GM23338 (cell line): ENCODE data around the gene TDRD1. TPM values are rescaled to one million over a fixed set of nuclear protein-coding genes. Genes with fewer than 3 reads are reported as not detected.

Source experiments
- CREB1 ChIP-seq: fragments of 250-450 bp; sonication (Bioruptor Pico); IDR thresholded peaks from 2 replicates; pipeline ENCODE4 v1.5.0; 2020; ENCODE audit warnings: low read depth, mild to moderate bottlenecking, moderate library complexity
- EZH2 ChIP-seq: fragments of 200-600 bp; sonication (generic); IDR thresholded peaks from one replicate; pipeline ENCODE4 v1.8.0; 2017; ENCODE audit warnings: antibody characterized with exemption, mild to moderate bottlenecking, low read depth; ENCODE audit not compliant: unreplicated experiment
- EZH2phosphoT487 ChIP-seq: fragments of 200-600 bp; sonication (generic); IDR thresholded peaks from one replicate; pipeline ENCODE4 v1.8.1; 2018; ENCODE audit warnings: antibody characterized with exemption; ENCODE audit not compliant: unreplicated experiment
- JUNB ChIP-seq: IDR thresholded peaks from one replicate; pipeline ENCODE4 v1.6.1; 2016; ENCODE audit warnings: antibody characterized with exemption; ENCODE audit not compliant: unreplicated experiment
- NANOG ChIP-seq: IDR thresholded peaks from 2 replicates; pipeline ENCODE4 v1.6.1; 2016; ENCODE audit warnings: antibody characterized with exemption, borderline replicate concordance
- ZNF114 ChIP-seq: fragments of 250-450 bp; sonication (Bioruptor Pico); IDR thresholded peaks from 2 replicates; pipeline ENCODE4 v1.5.0; 2020; ENCODE audit warnings: mild to moderate bottlenecking, moderate library complexity
- polyA plus RNA-seq: library from polyadenylated mRNA; unstranded; fragments of >200 nt; fragmentation: Nextera tagmentation; extraction: Ambion mirVana; gene quantifications from 2 replicates; pipeline ENCODE4 v1.2.1, GENCODE V29; 2016
- total RNA-seq: library from RNA; depleted of rRNA; stranded (reverse); fragments of >200 nt; shearing (Covaris generic); gene quantifications from 2 replicates; pipeline ENCODE4 v1.2.3, GENCODE V29; 2014
- TF ChIP-seq, protein P1 (sequence below): fragments of 250-450 bp; sonication (Bioruptor Pico); IDR thresholded peaks from 2 replicates; pipeline ENCODE4 v1.5.0; 2020; ENCODE audit warnings: mild to moderate bottlenecking, moderate library complexity
- TF ChIP-seq, protein P2 (sequence below): IDR thresholded peaks from 2 replicates; pipeline ENCODE4 v1.6.1; 2016; ENCODE audit warnings: antibody characterized with exemption
- TF ChIP-seq, protein P3 (sequence below): IDR thresholded peaks from one replicate; pipeline ENCODE4 v1.6.1; 2018; ENCODE audit warnings: antibody characterized with exemption; ENCODE audit not compliant: unreplicated experiment
- TF ChIP-seq, protein P4 (sequence below), 2 experiments: fragments of 200-600 bp in 1 of 2; sonication (generic) in 1 of 2; conservative IDR thresholded peaks; 2 replicates each; pipeline versions ENCODE4 v1.5.1 to v1.6.1; 2016 to 2017; ENCODE audit warnings: antibody characterized with exemption in 2 of 2, low read depth in 2 of 2, mild to moderate bottlenecking in 2 of 2, moderate library complexity in 1 of 2

The TDRD1 gene
- total and polyA plus RNA-seq, 2 experiments from 2014 or later: 0.52 to 1.5 TPM

DNA sequence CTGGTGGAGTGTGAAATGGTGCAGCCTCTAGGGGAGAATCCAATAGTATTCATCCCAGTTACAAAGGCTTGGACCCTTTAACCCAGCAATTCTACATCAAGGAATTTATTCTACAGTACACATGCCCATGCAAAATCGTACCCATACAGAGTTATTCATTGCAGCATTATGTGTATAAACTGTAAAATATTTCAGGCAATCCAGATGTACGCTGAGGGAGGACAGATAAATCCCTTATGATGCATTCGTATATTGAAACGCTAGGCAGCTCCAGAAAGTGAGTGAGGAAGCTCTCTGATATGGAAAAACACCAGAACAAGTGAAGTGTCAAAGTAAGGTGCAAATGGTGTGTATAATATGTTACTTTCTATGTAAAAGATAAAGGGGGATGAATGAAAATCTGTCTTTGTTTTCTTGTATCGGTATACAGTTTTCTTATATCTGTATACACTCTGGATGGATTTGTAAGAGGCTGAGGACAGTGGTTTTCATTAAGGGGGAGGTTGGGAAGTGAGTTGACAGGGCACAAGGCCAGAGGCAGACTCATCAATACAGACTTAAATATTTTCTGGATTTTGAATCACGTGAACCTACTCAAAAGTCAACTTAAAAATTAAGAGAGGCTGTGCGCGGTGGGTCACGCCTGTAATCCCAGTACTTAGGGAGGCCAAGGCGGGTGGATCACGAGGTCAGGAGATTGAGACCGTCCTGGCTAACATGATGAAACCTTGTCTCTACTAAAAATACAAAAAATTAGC, 77.0 kb downstream of the TDRD1 start (continued):
- TF ChIP-seq, protein P1, sequence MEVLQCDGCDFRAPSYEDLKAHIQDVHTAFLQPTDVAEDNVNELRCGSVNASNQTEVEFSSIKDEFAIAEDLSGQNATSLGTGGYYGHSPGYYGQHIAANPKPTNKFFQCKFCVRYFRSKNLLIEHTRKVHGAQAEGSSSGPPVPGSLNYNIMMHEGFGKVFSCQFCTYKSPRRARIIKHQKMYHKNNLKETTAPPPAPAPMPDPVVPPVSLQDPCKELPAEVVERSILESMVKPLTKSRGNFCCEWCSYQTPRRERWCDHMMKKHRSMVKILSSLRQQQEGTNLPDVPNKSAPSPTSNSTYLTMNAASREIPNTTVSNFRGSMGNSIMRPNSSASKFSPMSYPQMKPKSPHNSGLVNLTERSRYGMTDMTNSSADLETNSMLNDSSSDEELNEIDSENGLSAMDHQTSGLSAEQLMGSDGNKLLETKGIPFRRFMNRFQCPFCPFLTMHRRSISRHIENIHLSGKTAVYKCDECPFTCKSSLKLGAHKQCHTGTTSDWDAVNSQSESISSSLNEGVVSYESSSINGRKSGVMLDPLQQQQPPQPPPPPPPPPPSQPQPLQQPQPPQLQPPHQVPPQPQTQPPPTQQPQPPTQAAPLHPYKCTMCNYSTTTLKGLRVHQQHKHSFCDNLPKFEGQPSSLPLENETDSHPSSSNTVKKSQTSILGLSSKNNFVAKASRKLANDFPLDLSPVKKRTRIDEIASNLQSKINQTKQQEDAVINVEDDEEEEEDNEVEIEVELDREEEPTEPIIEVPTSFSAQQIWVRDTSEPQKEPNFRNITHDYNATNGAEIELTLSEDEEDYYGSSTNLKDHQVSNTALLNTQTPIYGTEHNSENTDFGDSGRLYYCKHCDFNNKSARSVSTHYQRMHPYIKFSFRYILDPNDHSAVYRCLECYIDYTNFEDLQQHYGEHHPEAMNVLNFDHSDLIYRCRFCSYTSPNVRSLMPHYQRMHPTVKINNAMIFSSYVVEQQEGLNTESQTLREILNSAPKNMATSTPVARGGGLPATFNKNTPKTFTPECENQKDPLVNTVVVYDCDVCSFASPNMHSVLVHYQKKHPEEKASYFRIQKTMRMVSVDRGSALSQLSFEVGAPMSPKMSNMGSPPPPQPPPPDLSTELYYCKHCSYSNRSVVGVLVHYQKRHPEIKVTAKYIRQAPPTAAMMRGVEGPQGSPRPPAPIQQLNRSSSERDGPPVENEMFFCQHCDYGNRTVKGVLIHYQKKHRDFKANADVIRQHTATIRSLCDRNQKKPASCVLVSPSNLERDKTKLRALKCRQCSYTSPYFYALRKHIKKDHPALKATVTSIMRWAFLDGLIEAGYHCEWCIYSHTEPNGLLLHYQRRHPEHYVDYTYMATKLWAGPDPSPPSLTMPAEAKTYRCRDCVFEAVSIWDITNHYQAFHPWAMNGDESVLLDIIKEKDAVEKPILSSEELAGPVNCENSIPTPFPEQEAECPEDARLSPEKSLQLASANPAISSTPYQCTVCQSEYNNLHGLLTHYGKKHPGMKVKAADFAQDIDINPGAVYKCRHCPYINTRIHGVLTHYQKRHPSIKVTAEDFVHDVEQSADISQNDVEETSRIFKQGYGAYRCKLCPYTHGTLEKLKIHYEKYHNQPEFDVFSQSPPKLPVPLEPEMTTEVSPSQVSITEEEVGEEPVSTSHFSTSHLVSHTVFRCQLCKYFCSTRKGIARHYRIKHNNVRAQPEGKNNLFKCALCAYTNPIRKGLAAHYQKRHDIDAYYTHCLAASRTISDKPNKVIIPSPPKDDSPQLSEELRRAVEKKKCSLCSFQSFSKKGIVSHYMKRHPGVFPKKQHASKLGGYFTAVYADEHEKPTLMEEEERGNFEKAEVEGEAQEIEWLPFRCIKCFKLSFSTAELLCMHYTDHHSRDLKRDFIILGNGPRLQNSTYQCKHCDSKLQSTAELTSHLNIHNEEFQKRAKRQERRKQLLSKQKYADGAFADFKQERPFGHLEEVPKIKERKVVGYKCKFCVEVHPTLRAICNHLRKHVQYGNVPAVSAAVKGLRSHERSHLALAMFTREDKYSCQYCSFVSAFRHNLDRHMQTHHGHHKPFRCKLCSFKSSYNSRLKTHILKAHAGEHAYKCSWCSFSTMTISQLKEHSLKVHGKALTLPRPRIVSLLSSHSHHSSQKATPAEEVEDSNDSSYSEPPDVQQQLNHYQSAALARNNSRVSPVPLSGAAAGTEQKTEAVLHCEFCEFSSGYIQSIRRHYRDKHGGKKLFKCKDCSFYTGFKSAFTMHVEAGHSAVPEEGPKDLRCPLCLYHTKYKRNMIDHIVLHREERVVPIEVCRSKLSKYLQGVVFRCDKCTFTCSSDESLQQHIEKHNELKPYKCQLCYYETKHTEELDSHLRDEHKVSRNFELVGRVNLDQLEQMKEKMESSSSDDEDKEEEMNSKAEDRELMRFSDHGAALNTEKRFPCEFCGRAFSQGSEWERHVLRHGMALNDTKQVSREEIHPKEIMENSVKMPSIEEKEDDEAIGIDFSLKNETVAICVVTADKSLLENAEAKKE (CRISPR knock-in tag): no peak
- no peak for TF ChIP-seq EZH2phosphoT487
- TF ChIP-seq, protein P2, sequence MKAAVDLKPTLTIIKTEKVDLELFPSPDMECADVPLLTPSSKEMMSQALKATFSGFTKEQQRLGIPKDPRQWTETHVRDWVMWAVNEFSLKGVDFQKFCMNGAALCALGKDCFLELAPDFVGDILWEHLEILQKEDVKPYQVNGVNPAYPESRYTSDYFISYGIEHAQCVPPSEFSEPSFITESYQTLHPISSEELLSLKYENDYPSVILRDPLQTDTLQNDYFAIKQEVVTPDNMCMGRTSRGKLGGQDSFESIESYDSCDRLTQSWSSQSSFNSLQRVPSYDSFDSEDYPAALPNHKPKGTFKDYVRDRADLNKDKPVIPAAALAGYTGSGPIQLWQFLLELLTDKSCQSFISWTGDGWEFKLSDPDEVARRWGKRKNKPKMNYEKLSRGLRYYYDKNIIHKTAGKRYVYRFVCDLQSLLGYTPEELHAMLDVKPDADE: no peak
- no peak for TF ChIP-seq JUNB
- TF ChIP-seq EZH2: no peak
- TF ChIP-seq CREB1 (CRISPR knock-in tag): no peak
- TF ChIP-seq NANOG: no peak
- TF ChIP-seq, protein P3, sequence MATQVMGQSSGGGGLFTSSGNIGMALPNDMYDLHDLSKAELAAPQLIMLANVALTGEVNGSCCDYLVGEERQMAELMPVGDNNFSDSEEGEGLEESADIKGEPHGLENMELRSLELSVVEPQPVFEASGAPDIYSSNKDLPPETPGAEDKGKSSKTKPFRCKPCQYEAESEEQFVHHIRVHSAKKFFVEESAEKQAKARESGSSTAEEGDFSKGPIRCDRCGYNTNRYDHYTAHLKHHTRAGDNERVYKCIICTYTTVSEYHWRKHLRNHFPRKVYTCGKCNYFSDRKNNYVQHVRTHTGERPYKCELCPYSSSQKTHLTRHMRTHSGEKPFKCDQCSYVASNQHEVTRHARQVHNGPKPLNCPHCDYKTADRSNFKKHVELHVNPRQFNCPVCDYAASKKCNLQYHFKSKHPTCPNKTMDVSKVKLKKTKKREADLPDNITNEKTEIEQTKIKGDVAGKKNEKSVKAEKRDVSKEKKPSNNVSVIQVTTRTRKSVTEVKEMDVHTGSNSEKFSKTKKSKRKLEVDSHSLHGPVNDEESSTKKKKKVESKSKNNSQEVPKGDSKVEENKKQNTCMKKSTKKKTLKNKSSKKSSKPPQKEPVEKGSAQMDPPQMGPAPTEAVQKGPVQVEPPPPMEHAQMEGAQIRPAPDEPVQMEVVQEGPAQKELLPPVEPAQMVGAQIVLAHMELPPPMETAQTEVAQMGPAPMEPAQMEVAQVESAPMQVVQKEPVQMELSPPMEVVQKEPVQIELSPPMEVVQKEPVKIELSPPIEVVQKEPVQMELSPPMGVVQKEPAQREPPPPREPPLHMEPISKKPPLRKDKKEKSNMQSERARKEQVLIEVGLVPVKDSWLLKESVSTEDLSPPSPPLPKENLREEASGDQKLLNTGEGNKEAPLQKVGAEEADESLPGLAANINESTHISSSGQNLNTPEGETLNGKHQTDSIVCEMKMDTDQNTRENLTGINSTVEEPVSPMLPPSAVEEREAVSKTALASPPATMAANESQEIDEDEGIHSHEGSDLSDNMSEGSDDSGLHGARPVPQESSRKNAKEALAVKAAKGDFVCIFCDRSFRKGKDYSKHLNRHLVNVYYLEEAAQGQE: no peak
- no peak for TF ChIP-seq ZNF114 (CRISPR knock-in tag)
- TF ChIP-seq, protein P4, sequence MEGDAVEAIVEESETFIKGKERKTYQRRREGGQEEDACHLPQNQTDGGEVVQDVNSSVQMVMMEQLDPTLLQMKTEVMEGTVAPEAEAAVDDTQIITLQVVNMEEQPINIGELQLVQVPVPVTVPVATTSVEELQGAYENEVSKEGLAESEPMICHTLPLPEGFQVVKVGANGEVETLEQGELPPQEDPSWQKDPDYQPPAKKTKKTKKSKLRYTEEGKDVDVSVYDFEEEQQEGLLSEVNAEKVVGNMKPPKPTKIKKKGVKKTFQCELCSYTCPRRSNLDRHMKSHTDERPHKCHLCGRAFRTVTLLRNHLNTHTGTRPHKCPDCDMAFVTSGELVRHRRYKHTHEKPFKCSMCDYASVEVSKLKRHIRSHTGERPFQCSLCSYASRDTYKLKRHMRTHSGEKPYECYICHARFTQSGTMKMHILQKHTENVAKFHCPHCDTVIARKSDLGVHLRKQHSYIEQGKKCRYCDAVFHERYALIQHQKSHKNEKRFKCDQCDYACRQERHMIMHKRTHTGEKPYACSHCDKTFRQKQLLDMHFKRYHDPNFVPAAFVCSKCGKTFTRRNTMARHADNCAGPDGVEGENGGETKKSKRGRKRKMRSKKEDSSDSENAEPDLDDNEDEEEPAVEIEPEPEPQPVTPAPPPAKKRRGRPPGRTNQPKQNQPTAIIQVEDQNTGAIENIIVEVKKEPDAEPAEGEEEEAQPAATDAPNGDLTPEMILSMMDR (conservative IDR thresholded peaks at IDR 0.05; ENCODE audit: low read depth in 2 of 2): no peak
